HG02759 (cell line): ENCODE measurements around the gene EXOC6B.

ENCODE experiments used
- ATAC-seq: cut with Tn5 transposase; IDR thresholded peaks from one replicate; pipeline ENCODE4 v1.9.1; 2021; ENCODE audit warnings: mild to moderate bottlenecking, moderate library complexity; ENCODE audit not compliant: unreplicated experiment

EXOC6B gene

DNA sequence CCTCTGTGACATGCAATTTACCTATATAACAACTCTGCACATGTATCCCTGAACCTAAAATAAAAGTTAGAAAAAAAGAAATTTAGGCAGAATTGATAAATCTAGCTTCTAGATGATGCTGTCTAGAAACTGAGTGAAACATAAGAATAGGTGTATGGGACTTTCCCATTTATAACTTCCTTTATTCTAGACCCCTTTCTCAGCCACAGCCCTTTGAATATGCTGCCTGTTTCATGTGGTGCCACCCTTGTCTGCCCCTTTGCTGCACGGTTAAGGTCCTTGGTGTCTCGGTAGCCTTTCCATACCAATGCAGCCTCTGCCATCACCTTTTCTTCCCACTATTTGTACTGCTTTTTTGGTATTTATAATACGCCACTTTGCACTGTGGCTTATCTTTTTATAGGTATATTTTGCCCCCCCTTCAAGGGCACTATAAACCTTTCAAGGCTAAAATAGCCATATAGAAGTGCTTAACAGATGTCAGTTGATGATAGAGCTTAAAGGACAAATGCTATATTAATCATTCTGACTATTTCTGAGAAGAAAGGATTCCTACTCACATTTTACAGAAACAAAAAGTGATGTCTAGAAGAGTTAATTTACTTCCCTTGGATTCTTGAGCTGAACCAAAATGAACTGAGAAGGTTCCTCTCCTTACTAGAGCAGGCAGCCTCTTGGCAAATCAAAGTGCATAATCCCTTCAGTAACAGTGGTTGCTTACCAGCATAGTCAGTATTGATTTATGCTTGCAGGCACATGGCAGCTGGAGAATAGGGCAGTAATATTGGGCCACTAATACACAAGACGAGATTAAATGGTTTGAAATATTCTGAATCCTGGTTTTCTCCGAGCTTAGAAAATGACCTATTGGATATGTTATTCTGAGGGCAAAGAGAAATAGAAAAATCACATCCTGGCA, 590.1 kb downstream of the EXOC6B start:
- ATAC-seq, result no peak

DNA sequence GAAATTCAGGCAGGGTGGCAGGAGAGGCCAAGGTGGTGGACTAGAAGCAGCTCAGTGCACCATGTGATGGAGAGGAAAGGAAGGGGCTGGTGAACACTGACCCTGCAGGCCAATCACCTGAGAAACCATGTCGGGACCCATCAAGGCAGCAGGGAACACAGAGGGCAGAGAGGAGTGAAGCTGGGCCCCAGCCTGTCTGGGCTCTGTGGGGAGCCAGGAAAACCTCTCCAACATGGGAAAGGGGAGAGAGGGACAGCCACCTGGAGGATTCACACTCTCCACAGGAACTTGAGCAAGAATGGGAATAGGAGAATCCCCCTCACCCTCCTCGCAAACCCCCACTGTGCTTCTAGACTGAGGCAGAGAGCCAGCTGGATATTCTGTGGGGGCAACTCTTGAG, 592.6 kb downstream of the EXOC6B start:
- no peak for ATAC-seq

DNA sequence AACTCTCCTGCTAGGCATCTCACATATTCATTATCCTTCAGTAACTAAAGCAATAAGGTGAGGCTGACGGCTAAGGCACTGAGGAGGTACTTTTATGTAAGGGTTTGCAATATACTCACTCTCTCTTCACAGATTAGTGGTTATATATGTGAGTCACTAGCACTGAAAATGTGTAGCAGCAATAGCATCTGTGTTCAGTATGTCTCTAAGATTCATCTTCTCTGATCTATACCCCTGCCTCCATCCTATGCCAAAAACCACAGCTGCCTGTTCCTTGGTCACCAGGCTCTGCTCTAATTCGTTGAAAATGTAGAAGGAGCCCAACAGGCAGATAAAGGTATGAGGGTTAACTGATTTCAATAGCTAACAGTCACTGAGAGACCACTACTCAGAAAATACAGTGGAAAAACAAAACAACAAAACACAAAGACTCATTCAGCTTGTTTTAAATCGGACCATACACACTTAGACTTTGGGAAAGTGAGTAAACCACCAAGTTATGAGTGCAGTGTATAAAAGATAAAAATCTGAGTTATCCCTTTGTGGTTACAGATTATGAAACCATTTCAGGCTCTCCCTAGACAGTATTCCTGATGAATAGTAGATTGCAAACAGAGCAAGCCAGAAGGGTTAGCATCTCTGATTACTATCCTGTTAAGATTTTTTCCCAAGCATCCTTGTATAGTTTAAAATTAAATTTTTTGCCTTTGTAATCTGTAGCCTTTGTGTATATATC, 602.8 kb downstream of the EXOC6B start:
- ATAC-seq, result no peak

DNA sequence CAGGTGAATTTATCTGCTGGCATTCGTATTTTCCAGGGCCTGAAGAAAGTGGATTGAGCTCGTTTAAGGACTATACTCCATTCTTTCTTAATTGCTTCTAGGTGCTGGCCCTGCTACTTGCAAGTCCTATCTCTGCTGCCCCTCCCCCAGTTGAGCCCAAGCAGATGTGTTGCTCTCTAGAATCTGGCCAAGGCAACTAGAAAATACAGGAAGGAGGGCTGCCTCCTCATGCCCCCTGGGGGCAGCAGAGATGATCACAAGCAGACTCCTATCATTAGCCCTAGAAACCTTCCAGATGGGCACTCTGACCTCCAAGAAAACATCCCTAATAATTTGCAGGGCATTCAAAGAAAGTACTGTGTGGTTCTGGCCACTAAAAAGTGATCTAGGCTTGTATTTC, 605.7 kb downstream of the EXOC6B start:
- ATAC-seq, result no peak

DNA sequence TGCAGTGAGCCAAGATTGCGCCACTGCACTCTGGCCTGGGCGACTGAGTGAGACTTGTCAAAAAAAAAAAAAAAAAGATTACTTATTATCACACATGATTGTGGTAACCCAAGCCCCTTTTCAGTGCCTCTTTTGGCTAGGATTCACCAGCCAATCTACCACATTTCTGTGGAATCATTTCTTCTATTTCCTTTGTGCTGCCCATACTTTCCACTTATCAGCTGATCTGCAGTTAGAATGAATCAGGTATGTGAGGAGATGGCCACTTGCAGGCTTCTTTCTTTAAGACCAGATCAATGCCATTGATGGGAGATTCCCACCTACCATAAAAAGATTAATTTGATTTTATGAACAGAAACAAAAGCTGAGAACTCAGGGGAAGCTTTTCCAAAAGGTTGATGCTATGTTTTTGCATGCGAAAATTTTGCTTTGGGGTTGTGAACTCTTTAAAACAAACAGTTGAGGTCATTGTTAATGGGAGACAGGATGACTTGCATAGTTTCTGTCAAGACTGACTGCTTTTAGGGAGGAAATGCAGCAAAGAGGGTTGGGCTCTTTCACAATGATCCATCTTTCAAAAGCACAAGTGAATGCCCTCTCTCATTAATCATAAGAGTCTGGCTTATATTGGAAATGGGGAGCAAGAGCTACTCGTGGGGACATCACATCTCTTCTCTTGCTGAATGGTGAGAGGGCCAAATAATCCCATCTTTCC, 611.2 kb downstream of the EXOC6B start:
- no peak for ATAC-seq

DNA sequence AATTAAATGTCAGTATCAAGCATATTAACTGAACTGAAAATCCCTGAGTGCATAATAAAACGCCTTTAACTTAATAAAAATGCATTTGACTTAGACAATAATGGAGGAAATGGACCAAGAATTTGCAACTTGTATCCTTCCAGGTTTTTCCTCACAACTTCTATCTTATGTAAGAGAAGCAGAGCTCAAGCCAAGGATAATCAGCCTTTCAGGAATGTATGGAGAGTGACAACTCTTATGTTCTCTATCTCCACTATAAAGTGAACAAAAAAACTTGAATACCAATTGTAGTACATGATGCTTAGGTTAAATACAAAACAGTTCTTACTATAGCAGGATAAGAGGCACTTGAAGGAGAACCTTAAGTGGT, 613.4 kb downstream of the EXOC6B start:
- ATAC-seq, result no peak

DNA sequence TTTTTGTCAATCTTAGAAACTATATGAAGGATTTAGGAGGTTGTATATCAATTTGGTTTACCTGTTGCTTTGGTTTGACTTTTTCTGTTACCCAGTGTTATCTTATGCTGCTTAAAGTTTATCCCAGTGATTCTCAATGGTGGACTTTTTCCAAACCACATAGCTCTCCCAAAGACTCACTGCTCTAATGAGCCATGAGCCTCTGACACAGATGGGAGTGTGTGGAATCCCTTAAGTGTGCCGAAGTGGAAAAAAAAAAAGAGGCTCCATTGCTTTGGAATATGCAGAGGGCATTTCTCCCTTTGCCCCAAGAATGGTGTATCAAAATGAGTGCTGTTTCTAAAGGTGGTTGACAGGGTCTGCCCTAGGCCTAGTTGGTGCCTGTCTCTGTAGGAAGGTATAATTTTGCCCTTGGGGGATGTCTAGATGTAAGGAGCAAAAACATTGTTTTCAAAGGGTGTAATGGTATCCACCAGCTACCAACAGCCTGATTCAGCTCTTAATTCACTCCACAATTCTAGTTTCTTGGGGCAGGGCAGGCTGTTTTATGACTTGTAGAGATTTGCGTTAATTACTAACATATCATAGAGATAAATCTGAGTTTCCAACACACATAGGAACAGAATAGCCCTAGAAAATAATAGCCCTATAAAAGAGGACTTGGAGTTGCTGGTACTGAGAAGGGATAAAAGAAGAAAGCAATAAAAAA, 613.9 kb downstream of the EXOC6B start:
- no peak for ATAC-seq

DNA sequence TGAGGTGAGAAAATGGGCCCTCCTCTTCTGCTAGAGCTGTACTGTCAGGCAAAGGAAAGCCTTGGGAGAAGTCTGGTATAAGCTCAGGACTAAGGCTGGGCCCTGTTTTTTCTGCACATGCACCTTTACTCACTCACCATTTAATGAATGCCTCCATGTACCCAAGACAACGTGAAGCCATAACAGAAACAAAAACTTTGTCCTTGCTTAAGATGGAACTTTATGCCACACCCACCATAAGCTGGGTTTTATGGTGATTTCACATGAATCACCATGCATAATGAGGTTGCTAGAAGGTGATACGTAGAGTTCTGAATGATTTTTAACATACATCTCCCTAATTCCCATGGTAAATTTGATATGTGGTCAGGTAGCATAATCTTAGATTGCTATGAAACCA, 614.5 kb downstream of the EXOC6B start:
- no peak for ATAC-seq

DNA sequence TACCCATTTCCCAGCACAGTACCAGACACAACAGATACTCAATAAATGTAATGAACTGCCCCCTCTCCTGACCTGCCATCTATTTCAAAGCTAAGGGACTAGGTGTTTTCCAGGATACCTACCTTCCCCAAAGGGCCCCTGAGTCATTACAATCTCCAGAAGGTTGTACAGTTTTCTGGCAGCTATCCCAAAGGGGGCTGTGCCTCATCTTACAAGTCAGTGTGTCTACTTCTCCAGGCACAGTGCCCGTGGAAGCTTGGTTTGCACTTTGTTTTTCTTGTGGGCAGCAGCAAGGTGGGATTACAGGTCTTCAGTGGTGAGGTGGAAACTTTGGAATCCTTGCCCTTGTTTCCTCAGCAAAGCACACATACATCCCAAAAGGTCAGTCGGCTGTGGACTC, 615.4 kb downstream of the EXOC6B start:
- no peak for ATAC-seq

DNA sequence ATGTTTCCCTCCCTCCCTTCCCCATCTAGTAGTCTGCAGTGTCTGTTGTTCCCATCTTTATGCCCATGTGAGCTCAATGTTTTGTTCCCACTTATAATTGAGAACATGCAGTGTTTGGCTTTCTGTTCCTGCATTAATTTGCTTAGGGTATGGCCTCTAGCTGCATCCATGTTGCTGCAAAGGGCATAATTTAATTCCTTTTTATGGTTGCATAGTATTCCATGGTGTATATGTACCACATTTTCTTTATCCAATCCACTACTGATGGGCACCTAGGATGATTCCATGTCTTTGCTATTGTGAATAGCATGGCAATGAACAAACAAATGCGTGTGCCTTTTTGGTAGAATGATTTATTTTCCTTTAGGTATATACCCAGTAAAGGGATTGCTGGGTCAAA, 617.6 kb downstream of the EXOC6B start:
- ATAC-seq, result no peak

DNA sequence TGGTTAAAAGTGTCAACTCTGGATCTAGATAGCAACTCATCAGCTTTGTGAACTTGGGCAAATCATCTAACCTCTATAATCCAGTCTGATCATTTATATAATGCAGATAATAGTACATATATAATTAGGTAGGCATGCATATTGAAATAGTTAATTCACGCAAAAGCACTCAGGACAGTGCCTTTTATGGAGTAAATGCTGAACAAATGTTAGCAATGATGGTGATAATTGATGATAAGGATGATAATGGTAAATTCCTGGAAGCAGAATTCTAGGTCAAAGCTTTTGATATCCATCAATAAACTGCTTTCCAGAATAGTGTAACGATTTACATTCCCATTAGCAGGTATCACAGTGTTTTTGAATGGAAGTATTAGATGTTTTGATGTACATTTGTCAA, 618.5 kb downstream of the EXOC6B start:
- no peak for ATAC-seq

DNA sequence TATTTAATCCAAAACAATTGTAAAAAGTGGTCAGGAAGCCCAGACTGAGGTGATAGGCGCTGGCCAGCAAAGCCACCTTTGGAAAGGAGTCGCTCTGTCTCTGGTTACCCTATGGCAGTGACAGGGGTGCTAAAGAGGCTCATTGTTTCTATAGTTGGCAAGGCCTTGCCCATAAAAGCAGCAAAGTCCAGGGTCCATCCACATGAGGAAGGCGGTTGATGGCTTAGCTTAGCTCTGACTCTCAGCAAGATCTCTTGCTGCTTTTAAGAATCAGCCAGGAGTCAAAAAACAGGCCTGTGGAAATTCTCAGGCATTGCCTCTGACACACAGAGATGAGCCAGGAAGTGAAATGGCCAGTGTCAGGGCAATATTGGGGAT, 620.3 kb downstream of the EXOC6B start:
- ATAC-seq, result no peak

DNA sequence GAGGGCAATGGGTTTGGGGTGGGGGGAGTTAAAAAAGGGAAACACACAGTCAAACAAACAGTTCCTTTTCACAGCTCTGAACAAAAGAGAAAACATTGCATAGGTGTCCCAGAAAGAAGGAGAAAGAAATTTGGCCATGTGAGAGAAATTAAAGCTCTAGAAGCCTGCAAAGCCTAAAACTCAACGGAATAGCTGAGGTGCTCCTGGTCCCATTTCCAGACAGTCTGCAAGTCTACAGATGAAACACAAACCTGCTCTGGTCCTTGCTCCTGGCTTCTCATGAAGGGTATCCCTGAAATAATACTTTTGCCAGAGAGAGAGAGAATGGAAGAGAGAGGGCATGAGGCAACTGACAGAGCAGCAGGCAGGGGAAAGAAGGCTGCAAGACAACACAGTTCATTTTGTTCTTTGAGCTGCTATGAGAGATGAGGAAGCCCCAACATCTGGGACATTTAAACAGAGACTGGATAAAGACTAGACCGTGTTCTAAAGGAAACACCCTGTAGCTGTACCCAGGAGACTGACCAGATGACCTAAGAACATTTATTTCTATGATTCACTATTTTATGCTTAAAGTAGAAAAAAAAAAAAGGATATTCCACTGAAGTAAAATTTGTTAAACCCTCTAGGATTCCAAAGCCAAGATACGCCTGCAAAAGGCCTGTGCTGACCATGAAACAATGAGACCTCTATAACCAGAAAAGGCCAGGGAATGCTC, 620.9 kb downstream of the EXOC6B start:
- no peak for ATAC-seq

DNA sequence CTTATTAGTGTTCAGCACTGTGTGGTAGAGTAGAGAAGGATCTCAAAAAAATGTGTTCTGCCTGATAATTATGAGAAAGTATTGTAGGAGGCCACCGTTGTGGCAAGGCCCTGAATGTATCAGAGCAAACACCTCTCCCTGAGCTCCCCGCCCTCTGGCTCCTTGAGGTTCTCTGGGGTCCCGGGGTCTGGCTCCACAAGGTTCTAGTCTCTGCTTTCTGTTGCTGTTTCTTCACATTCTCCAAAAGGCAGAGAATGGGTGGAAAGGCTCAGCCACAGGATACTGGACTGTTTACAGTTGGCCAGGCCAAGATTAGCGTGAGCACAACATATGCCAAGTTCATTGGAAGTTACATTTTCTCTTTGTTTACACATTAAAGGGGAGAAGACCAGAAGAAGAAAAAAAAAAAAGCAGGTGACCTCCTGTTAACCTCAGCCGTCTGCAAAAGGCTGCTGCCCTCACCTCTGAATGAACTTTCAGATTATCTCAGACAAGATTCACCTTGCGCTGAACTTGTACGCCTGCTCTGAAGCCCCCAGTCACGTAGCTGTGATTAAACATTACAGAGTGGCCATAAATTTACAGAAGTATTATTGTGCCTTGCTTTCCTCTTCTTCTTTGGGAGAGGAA, 621.6 kb downstream of the EXOC6B start:
- ATAC-seq, result no peak

DNA sequence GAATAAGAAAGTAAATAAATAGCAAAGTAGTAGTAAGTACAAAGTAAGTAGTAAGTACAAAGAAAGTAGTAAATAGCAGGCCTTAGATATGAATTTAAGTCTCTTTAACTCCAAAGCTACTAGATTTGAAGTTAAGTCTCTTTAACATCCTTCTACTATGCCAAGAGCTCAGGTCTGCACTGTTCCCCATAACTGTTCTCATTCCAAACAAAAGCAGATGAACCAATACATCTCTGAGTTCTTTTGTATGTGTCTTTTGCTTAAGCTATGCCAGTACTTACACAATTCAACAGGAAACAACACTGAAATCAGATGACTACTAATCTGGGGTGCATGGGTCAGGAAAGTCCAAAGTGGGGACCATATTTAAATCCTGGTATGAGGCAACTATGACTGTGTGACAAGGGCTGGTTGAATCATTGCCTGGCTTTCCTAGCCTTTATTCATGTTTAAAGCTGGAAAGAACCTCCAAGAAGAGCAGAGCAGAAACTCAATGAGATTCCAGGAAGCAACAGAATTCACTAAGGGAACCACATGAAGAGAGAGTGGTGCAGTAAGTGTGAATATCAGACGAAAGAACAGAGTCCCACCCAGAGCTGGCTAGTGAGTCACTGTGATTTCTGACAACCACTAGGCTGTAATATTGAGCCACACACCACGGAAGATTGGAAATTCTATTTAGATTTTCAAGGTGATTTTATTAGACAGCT, 627.1 kb downstream of the EXOC6B start:
- no peak for ATAC-seq

DNA sequence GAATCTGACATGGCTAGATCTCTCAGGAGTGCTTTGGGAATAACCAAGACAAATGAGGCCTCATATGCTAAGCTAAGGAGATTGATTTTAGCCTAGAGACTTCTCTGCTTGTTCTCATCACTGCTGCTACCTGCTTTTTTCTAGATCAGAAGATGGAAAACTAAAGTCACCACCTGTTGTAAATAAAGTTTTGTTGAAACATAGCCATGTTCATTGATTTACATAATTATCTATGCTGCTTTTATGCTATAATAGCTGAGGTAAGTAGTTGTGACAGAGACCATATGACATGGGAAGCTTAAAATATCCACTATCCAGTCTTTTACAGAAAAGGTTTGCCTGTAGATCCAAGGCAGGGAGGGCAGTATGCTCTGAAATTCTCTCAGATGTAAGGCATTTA, 632.1 kb downstream of the EXOC6B start:
- no peak for ATAC-seq

DNA sequence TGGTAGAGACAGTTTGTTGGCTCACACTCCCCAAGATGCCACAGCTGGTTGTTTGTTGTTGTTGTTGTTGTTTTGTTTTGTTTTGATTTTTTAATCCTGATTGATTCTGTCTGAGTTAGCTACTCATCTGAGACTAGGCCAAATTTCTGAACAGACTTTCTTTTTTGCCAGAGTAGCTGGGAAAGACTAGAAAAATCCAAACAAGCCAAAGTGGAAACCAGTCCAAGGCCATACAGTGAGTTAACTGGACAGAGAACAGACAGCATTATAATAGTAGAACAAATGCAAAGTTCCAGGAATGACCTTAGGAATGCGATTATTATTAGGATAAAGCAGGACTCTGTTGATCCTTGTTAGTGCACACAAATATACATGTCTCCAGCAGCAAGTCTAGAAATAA, 634.4 kb downstream of the EXOC6B start:
- no peak for ATAC-seq

DNA sequence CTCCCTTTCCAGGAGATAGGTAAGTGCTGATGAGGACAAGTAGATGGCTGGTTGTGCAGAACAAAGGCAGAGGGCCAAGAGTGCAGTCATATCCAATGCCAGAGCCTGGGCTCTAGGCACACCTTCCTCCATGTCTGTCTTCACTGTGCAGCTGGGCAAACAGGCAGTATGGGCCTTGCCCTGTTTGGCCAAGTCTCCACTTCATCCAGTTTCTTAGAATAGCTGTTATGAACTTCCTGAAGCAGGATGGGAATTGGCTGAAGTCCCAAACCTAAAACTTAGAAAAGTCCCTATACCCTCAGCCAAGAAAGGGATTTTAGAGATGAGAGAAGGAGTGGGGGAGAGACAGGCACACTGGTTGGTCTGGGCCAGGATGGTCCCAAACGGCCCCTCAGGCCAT, 640.6 kb downstream of the EXOC6B start:
- ATAC-seq, result no peak

DNA sequence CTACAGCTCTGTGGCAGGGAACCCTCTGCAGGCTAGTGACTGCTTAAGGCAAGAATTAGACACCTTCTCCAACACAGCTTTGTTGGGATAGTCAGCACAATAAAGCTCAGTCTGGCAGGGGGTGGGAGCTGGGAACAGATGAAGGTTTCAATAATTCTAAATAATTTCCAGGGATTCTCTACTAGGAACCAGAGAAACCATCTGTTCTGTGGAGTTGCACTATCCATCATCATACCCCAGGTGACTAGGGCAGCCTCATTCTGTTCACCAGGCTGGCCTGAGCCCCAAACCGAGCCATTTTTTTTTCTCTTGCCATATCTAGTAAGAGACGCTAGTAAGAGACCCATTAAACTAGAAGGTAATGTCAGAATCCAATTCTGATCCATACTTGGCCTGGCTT, 642.4 kb downstream of the EXOC6B start:
- ATAC-seq, result no peak
